NCI-H82 treated with DMSO at 0.1 percent for 48 hours (cell line): ENCODE data around the gene MRPL28.

Source experiments
- DNase-seq: peaks from one replicate; lab custom pipeline; 2025; ENCODE audit not compliant: unreplicated experiment; lab: John Stamatoyannopoulos, UW

Gene MRPL28

GRCh38 chr16:318628-319027 is 51.7 kb downstream of the MRPL28 start:
- no peak for DNase-seq

GRCh38 chr16:317583-317982 is 52.8 kb downstream of the MRPL28 start:
- no peak for DNase-seq
